NCI-H1417 treated with DMSO at 0.1 percent for 48 hours (cell line): Measurements from ENCODE around the gene LPAR2.

Source experiments
- DNase-seq: peaks from one replicate; lab custom pipeline; 2025; lab: John Stamatoyannopoulos, UW

LPAR2 gene

DNA sequence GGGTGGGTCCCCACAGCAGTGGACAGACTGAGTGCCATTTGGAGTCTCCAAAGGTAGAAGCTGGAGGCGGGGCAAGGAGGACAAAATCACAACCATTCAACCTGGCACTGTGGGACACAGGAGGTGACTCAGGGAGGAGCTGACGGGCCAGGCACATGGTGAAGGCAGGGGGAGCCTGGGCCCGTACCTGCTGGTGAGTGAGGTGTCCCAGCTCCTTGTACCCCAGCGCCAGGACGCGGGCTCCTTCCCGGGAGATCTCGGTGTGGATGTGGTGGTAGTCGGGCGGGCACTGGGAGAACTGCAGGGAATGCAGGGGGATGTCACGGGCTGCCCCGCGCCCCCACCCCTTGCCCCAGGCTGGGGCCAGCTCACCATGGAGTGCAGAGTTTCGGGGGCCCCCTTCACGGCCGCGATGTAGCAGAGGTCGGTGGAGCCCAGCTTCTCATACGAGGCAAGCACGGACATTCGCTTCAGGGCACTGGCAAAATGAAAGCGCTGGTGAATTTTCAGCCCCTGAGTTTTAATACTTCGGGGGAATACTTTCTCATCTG lies 25.7 kb upstream of the LPAR2 start:
- no peak for DNase-seq

DNA sequence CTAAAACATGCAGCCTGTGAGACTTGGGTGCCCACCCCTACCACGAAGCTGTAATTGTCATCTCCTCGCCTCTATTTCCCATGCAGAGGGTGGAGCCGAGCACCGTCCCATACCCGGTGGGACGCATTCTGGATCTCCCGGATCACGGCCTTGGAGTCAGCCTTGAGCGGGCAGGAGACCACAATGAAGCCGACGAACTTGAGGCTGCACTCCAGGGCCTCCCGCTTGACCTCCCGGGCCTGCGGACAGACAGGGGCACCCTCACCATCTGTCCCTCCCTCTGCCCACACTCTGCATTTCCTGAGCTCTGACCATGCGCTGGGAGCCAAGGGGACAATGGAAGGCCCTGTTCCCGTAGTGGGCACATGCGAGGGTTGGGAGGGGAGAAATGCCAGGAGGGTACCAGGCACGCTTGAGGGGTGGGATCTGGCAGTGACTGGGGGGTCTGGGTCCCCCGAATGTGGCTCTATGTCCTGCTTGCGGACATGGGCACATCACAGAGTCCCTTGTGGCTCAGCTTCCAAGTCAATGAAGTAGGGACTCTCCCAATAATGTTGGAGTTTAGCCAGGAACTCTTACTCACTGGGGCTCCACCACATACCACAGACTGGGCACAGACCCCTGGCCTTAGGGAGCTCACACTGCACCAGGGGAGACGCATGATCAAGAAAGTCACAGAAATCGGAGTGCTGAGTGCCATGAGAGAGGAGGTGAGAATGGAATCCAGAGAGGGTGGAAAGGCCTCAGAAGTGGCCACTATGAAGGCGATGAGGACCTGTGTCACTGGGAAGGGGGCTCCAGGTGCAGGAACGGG lies 24.7 kb upstream of the LPAR2 start:
- no peak for DNase-seq

DNA sequence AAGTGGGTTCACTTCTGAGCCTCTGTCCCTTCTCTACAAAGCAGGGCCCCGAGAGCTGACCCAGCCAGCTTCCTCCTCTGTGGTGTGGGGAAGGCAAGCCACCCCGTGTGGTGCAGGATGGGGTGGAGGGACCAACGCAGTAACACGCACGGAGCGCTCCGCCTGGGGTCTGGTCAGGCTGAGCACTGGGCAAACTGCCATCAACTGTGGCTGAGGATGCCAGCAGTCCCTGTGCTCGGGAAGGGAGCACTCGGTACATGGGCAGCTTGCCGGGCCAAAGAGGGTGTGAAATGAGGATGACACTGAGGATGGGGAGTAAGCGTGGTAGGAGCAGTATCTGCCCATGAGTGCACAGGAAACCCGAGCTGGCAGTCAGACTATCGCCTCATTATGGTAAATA lies 23.1 kb upstream of the LPAR2 start:
- DNase-seq = no peak

DNA sequence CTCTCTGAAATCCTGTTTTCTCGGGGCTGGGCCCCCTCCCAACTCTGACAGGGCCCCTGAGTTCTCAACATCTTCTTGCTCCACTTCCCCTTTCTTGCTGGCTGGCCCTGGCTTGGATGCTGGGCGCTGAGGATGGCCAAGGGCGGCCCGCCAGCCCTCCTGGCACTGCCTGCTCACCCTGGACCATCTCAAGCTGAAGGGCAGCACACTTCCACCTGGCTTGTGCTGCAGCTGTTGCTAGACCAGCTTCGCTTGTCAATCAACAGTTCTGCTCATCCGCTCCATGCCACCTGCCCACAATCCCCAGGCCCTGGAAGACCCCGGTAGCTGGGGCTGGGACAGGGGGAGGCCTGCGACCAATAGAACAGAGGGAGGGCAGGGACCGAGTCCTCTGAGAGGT lies 22.3 kb upstream of the LPAR2 start:
- DNase-seq = no peak

DNA sequence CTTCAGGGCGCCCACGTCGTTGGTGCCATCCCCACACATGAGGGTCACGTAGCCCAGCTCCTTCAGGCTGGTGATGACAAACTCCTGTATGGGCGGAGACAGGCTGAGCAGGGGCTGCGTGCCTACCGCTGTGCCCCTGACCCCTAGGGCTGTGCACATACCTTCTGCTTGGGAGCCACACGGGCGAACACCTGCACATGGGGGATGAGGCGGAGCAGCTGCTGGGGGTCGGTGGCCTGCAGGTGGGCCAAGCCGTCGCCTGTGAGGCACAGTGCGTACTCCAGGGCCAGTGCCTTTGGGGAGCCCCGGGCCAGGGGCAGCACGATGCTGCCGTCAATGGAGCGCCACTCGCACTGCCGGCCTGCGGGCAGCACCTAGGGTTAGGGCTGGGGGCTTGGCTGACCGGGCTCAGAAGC lies 21.6 kb upstream of the LPAR2 start:
- no peak for DNase-seq

DNA sequence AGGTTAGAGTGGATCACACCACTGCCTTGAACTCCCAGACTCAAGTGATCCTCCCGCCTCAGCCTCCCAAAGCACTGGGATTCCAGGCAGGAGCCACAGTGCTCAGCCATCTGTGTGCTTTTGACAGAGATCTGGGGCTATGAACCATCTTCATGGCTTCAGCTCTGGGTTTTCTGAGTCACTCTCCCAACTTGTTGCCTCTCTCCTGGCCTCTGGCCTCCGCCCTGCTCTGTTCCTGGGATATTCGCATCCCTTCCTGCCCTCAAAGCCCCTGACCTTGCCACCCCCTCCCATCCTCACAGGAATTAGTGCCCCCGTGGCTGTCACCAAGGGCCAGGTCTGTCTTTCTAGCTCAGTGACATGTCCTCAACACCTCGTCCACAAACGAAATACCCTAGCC lies 21.1 kb upstream of the LPAR2 start:
- no peak for DNase-seq

DNA sequence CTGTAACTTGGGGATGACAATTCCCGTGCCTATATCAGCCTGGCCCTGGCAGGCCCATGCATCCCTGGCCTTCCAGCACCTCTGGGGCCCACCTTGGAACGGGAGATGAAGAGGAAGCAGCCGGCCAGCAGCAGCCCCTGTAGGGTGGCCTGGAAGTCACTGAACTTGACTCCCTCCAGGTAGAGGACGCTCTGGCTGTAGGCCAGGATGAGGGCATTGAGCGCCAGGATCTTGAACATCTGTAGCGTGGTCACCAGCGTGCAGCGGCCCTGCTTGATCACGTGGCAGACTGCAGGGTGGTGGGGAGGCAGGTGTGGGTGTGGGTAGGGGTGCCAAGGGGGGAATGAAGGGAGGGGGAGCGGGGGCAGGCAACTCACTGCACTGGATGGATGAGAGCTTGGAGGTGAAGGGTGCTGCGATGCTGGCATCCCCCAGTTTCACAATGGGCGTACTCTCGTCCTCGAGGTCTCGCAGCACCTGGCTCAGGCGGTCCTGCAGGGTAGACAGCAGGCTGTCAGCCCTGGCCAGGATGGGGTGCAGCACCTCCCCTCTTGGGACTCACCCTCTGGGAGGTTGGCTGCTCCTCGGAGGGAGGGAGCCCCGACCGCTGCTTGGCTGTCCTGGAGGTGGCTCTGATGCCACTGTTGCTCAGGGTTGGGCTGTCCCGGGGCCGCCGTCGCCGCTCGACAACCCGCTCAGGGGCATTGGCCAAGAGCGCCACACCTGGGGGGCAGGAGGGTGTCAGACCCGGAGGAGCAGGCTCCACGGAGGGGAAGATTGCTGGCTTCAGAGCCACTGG lies 19.2 kb upstream of the LPAR2 start:
- no peak for DNase-seq

DNA sequence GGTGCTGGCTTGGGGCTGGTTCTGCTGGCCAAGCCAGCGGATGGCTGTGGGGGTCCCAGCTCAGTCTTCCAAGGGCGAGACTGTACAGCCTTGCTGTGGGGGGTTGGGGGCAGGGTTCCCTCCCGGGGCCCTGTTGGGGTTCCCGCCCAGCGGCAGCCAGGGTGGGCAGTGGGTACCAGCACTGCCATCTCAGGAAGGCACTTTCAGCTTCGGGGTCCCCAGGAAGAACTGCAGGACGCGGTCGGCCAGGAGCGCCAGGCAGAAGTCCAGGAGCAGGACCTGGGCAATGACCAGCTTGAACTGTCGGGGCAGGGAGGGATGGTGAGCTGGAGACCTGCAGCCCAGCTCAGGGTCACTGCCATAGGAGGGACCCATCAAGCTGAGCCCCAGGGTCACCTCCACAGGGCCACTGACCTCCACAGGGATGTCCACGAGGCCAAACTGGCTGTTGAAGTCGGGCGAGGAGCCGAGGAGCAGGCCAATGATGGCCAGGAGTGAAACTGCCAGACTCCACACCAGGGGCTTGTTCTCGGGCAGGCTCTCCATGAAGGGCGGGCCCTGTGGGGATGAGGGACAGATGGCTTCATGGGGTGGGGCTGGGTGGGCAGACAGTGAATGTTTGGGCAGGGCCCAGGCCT lies 17.3 kb upstream of the LPAR2 start:
- no peak for DNase-seq

DNA sequence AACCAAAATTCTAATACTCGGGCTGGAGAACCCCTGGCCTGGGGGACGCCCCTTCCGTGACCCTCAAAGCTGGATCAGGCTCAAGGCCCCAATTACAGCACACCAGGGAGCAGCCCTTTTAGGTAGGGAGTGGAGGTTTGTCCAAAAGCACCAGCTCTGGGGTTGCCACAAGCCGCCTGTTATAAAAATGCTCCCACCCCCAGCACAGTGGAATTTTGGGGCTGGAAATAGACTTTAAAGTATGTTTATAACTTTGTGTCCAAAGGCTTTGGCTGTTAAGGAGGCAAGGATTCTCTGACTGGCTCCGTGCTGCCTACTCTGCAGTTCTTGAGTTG lies 16.0 kb upstream of the LPAR2 start:
- no peak for DNase-seq

DNA sequence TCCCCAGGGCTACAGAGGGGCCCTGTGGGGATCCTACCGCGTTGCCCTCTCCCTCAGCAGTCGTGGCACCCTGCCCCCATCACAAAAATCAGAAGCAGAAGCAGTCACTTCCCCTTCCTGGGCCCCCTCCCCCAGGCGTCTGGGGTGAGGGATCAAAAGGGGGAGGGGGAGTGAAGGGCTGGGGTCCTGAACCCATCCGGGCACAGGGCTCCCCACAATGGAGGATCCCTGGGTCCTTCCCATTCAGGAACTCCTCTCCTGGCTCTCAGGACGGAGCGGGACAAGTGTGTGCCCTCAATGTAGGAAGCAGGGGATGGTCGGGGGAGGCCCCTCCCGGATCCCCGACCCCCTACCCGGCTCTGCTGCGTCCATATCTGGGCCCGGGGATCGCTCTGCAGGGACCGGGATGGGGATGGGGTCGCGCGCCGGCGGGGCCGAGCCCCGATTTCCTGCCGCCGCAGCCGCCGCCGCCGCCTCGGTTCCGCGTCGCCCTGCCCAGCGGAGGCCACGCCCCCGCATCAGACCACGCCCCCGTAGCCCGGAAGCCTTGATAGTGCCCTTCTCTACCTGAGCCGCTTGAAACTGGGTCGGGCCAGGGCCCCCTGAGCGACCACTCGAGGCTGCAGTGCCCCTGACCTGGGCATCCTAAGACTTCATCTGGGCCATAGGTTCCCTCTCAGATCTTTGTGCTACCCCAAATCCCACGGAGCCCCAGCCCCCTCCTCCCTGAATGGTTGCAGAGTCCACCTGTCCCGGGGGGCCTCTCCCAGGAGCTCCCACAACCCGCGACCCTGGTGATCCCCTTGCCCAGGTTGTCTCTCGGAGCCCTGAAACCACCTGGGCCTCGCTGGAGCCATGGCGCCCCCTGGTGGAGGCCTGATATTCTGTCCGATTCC lies 15.4 kb upstream of the LPAR2 start, which contains the start of gene GMIP:
TSS of gene GMIP (minus strand) at position 500 of the 896 bp plus-strand sequence. CDS start at position 372, 128 bp downstream.
- DNase-seq = no peak

DNA sequence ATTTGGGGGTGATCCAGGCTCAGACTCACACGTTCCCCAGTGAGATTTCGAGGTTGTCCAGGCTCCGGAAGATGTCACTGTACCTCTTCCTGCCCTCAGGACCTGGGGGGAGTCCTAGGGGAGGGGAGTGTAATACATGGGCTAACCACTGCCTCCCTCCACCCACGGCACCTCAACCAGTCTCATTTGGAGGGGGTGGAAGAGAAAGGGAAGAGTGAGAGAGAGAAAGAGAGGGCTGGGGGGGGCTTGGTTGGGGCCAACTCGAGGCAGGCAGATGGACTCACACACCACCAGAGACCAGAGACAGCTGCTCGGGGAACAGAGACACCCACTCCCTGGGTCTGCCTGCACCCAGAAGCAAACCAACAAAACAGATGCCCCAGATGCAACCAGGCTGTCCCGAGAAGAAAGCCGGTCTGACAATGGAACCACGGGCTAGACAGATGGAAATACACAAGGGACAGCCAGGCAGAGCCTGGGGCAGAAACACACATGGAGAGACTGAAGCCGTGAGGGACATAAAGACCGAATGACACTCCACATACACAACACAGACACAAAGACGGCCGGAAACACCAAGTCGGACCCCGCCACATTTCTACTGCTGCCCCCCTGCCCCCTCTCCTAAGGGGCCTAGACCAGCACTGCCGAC lies 14.6 kb upstream of the LPAR2 start:
- no peak for DNase-seq

DNA sequence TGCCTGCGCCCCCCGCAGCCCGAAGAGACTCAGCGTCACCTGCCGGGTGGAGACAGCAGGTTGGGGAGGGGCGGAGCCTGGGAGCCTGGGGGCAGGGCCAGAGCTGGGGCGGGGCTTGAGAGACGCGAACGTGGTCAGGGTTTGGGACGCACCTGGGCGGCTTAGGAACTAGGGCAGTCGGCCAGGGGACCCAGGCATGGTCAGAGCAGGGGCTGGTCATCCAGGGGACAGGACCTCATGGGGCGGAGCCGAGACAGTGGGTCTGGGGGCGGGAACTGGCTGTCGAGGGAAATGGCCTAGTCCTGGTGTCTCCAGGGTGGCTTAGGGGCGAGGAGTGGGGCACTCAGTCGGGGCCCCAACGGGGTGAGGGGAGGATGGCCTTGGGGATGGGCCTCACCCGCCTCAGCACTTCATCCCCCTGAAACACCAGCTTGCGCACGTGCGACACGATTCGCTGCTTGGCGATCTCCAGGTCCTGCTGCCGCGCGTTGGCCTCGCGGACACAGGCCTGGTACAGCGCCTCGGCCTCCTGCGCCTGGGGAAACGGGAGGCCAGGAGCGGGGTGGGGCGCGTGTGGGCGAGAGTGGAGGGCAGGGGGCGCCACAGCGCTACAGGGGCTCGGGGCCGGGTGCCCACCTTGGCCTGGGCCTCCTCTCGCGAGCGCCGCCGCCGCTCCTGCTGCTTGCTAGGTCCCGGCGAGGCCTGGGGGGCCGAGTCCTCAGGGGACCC lies 9.7 kb upstream of the LPAR2 start:
- DNase-seq = no peak

DNA sequence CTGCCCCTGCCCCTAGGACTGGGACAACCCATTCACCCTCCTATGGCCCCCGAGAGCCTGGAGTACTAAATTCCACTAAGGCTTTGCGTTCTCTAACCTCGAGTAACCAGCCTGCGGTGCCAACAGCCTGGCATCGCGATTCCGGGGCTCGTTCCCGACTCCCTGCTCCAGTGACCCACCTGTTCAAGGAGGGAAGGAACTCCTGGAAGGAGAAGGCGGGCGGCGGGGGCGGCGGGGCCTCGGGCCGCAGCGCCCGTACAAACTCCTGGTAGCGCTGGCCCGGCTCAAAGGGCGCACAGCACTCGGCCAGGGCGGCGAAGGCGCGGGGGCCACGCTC lies 9.1 kb upstream of the LPAR2 start:
- no peak for DNase-seq

DNA sequence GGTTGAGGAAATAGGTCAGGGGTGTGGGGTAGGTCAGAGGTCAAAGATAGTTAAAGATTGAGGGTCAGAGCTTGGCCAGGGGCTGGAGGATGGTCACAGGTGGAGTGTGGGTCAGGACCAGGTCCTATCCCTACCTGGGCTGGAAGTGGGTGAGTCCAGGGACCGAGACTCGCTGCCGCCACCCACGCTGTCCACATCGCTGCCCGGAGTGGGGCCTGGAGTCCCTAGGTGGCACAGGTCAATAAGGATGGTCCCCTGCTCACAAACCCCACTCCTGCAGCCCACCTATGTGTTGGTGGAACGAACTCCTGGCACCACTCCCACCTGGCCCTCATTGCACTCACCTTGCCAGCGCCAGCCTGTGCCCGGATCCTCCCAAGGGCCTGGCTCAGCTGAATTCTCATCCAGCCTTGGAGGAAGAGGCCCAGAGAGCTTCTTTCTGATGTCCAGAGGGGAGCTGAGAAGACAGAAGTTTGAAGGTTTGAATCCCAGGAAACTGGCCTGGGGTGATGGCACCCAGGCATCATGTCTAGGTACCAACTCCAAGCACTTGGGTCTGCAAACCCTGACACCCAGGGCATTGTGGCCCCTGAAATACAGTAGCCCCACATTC lies 8.7 kb upstream of the LPAR2 start:
- no peak for DNase-seq

DNA sequence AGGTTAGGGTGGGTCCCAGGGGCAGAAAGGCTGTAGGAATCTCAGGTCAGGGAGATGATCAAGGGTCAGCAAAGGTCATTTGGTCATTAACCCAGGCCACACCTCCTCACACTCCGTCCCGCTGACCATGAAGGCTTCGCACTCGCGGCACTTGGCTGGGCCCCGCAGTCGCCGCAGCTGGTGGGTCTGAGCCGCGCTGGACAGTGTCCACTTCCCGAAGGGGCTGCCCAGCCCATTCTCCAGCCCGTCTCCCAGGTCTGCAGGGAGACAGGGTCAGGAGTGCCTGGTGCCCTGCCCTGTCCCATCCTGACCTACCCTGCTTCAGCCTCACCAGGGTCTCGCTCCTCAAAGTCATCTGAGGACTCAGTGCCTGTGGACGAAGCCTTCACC lies 7.3 kb upstream of the LPAR2 start:
- no peak for DNase-seq

DNA sequence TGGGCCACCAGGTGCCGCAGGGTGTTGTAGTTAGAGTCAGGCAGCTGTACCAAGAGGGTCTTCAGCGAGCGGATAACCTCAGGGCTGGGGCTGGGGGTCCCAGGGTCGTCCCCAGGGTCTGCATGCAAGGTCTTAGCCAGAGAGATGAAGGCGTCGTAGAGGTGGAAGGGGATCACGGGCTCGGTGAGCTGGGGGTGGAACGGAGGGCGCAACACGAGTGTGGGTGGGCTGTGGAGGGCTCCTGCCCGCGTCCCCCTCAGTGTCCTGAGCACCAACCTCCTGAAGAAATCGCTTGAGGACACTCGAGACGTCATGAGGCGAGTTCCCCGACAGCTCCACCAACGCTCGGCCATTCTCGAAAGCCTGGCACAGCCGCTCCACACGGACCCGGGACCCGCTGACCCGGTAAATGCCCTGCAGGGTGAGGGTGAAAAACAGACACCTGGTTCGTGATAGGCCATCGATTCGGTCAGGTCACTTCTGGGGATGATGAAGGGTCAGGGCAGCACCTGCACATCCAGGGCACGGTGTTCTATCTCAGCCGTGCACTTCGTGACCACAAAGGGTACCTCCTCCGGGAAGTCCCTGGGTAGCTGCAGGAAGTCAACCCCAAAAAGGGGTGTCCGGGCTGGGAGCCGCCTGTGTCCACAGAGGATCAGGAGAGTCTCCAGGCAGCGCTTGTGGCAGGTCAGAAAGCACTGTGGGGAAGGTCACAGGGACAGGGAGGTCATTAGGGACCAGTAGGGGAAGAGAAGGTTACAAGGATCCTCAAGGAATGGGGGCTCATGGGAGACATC lies 6.7 kb upstream of the LPAR2 start:
- no peak for DNase-seq

DNA sequence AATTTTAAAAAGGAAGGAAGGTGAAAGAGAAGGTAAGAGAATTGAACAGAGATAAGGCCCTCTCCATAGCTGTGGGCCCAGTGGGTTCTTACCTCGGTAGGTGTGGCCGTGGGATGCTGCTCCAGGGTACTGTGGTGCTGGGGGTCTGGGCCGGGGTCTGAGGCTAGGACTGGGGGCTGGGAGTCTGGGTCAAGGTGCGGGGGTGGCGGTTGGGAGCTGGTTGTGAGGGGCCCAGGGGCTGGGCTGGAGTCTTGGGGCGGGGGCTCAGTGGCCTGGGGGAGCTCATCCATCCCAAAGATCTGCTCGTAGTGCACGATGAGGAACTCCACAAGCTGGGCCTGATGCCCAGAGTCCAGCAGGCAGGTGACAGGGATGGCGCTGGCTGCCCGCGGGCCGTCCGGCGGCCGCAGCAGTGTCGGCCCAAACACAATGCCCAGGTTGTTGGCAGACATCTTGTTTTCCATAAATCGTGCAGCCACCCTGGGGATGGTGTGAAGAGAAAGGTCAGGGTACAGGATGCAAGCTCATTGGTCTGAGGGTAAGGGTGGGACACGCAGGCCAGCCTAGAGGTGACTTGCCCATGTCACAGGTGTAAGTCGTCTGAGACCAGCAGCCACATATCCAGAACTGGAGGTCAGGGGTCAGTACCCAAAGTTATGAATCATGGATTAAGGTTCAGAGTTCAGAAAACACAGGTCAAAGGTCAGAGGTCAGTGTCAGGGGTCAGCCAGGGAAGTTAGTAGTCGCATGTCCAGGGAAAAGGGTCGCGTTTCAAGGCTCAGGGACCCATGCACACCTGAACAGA lies 5.9 kb upstream of the LPAR2 start:
- DNase-seq = no peak

DNA sequence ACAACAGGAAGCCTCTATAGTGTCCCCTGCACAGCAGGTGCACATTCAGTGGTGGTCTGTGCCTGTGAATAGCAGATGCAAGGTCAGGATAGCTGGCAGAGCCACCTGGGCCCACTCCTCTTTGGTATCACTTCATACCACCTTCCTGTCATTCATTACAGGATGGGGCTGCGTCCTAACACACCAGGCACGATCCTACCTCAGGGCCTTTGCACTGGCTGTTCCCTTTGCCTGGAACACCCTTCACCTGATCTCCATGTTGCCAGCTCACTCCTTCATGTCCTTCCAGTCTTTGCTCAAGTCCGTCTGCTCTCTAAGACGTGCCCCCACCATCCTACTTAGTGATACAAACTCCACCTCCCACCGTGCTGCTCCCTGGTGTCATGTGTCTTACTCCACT lies 4.6 kb upstream of the LPAR2 start:
- DNase-seq = no peak
